HG03378 (cell line): ENCODE results near the gene OLFM2.

Source experiments
- ATAC-seq: cut with Tn5 transposase; IDR thresholded peaks from one replicate; pipeline ENCODE4 v1.9.1; 2021; ENCODE audit warnings: mild to moderate bottlenecking, moderate library complexity; ENCODE audit not compliant: unreplicated experiment

The OLFM2 gene

DNA sequence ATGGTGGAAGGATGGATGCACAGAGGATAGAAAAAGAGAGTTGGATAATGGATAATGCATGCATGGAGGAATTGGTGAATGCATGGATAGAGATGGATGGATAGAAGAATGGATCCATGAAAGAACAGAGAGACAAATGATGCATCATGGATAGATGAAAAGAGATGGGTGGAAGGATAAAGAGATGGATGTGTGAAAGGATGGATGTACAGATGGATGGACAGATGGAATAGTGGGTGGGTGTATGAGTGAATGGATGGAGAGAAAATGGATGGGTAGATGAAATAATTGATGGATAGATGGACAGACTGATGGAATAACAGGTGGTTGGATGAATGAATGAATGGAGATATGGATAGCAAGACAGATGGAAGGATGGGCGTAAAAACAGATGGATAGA is 25.7 kb downstream of the OLFM2 start:
- no peak for ATAC-seq

DNA sequence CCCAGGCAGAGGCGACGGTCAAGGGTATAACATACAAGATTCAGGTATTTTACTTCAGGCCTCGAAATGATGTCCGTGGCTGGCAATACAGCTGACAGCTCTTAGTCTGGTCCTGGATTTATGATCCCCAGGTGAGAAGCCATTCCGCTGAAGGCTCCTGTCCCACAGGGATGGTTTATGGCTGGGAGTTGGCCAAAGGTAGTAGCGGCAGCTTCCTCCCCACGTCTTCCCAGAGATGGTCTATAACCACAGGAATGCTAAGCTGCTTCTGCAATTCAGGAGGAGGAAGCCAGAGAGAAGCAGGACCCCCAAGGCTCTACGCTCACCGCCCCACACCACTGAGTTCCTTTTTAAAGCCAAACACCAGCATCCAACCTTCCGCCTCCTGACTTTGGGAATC is 27.1 kb downstream of the OLFM2 start:
- ATAC-seq = no peak

DNA sequence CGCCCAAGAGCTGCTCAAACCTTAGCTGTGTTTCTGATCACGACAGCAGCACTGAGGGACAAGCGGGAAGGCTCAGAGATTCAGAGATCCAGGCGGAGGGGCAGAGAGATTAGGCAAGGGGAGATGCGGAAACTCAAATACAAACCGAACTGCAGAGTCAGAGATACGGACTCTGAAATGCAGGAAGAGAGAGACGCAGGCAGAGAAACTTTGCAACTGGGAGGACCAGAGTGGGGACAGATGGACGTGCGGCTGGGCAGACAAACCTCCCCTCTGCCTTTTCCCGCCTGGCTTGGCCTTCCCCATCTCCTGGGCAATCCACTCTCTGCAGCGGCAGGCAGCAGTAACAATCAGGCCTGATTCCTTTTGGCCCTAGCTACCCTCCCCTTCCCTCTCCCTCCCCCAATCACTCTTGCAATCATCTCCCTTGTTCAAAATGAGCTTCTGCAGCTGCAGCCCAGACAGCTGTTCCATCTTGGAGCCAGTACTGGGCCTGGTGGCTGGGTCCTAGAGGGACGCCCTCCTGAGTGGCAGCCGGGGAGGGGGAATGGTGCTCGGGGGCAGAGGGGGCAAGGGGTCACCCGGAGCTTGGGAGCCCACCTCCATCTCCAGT is 29.7 kb downstream of the OLFM2 start:
- ATAC-seq = no peak

DNA sequence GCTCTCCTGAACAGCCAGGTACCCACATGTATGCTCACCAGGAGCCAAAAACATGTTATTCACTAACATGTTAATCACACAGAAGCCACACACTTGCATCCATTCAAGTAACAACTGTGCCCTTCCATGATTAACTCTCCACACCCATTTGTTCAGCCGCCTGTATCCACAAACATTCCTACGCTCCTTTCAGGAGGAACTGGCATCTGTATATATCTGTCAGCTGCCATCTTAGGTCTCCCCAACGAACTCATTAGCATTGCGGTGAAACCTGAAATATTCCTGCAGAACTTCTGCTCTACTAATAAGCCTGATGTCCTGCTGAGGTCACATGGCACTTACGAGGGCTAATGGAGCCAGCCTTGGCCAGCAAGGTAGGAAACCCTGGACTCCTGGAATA is 33.0 kb downstream of the OLFM2 start:
- ATAC-seq = no peak

DNA sequence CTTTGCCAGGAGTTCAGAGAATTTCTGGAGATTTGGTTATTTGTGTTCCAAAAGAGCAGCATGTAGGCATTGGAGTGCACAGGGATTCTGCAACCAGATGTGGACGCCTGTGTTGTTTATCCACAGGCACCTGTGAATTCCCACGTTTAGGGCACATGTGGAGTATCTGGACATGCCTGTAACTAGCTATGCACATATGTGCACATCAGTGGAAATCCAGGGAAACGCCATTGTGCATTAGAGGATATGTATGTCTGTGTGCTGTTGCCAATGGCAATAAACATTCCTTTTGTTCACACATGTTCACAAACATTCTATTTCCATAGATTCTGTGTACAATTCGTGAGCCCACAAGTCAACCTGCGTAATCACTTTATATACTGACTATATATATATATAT is 34.7 kb downstream of the OLFM2 start:
- no peak for ATAC-seq

DNA sequence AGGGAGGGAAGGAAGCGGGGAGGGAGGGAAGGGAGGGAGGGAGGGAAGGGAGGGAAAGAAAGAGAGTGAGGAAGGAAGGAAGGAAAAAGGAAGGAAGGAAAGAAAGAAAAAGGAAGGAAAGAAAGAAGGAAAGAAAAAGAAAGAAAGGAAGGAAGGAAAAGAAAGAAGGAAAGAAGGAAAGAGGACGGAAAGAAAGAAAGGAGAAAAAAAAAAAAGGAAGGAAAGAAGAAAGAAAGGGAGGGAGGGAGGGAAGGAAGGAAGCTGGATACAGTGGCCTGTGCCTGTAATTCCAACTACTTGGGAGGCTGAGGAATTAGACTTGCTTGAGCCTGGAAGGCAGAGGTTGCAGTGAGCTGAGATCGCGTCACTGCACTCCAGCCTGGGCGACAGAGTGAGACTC is 35.3 kb downstream of the OLFM2 start:
- ATAC-seq = no peak

DNA sequence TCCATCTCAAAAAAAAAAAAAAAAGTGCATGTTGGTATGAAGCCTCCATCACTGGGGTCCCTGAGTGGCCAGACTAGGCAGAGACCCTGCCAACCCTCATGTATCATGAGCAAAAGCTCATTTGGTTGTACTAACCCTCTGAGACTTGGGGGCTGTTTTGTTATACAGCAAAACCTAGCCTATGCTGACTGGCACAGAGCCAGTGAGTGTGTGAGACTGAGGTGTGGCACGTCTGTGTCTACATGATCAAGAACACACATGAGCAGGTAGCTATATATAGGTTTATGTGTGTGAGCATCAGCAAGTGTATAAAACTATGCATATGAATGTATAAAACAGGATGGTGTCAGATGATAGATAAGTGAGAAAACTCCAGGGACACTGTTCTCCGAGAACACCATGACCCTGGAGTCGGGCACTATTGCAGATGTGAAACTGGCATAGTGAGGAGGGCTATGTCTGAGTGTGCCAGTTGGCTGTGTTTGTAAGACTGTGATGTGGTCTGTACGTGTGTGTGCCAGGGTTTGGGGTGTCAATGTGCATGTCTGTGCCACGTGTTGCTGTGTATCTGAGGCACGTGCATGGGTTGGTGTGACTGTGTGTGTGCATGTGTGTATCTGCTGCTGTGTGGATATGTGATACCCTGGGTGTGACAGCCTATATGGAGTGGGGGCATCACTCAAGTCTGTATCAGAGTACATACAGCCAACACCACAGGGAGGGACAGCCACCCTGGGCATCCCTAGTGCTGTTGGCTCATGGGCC is 44.5 kb downstream of the OLFM2 start:
- ATAC-seq = no peak

DNA sequence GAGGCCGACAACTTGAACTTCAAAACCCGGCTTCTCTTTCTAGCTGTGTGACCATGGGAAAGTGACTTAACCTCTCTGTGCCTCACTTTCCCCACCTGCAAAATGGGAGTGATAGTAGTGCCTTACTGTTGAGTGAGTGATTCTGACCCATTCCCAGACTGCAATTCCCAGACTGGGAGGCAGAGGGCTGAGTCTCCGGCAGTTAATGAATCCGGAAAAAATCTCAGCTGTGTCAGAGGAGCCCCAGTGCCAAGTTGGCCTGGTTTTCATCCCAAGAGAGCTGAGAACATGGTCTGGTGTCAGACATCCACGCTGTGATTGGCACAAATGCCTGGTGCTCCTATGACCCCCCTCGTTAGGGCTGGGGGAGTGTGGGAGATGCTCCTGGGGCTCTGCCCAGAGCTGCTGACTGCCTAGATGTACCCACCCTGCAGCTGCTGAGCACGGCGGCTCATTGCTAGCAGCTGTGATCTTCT is 51.2 kb downstream of the OLFM2 start:
- no peak for ATAC-seq

DNA sequence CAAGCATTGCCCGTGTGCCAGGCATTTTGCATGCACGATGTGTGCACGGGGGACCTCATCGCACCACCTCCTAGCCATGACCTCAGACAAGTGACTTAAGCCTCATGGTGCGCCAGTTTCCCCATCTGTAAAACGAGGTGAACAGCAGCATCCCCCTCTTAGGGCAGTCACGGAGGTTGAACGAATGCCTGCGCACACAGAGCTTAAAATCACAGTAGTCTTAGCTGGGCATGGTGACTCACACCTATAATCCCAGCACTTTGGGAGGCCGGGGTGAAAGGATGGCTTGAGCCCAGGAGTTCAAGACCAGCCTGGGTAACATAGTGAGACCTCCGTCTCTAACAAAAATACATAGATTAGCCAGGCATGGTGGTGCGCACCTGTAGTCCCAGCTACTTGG is 52.6 kb downstream of the OLFM2 start:
- ATAC-seq = no peak

DNA sequence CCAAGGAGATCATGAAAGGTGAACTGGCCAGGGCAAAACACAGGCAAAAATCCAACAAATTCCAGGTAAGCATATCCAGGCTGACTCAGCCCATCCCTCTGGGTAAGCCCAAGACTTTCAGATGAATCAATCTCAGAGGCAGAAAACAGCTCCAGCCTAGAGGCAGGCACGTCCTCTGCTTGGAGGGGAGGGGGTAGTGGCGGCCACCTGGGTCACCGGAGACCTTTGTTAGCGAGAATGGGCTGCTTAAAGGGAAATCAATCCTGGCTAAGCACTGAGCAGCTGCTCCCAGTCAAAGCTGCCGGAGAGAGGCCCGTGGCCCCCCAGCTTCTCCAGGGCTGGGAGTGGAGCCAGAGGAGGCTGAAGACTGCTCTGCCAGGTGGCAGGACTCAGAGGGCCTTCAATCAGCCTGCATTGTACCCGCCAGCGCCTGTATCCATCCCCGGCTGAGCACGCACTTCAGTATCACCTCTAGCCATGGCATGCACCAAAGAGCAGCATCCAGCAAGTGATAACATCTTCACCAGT is 53.0 kb downstream of the OLFM2 start:
- no peak for ATAC-seq

DNA sequence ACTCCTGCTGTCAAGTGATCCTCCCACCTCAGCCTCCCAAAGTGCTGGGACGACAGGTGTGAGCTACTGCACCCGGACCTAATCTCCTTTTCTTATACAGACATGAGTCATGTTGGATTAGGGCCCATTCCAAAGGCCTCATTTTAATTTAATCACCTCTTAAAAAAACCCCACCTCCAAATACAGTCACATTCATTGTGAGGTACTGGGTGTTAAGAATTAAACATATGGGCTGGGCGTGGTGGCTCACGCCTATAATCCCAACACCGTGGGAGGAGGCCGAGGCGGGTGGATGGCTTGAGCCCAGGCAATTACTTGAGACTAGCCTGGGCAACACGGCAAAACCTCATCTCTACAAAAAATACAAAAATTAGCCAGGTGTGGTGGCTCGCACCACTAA is 54.6 kb downstream of the OLFM2 start:
- no peak for ATAC-seq

DNA sequence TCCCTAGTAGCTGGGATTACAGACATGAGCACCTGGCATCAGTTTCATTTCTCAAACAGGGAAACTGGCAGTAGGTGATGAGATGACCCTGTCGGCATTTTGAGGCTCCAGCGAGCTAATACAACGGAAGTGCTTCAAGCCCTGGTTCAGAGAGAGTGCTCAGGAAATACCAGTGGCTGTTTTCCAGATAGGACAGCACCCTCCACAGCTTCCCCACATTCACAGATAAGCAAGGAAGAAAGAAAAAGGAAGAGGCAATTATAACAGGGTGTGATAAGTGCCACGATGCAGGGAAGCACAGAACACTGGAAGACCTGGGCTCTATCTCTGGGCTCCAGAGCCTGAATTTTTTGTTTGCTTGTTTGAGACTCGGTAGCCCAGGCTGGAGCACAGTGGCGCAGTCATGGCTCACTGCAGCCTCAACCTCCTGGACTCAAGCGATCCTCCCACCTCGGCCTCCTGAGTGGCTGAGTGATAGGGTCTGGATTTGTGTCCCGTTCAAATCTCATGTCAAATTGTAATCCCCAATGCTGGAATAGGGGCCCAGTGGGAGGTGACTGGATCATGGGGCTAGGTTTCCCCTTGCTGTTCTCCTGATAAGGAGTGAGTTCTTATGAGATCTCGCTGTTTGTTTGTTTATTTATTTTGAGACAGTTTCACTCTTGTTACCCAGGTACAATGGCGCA is 57.7 kb downstream of the OLFM2 start:
- ATAC-seq = no peak

DNA sequence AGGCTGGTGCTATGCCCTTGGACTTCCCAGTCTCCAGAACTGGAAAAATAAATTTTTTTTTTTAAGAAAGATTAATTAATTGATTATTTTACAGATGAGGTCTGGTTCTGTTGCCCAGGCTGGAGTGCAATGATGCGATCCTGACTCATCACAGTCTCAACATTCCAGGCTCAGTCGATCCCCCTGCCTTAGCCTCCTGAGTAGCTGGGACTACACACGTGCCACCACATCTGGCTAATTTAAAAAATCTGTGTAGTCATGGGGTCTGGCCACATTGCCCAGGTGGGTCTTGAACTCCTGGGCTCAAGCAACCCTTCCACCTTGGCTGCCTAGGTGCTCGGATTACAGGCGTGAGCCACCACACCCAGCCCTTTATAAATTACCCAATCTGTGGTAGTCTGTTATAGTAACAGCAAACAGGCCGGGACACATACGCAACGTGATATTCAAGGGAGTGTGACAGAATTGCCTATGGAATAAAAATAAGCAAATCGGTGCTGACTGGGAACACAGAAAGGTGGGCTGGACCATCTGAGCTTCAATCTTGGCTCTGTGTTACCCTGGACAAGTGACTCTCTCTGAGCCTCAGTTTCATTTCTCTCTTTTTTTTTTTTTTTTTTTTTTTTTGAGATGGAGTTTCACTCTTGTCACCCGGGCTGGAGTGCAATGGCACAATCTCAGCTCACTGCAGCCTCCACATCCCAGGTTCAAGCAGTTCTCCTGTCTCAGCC is 58.4 kb downstream of the OLFM2 start:
- no peak for ATAC-seq

DNA sequence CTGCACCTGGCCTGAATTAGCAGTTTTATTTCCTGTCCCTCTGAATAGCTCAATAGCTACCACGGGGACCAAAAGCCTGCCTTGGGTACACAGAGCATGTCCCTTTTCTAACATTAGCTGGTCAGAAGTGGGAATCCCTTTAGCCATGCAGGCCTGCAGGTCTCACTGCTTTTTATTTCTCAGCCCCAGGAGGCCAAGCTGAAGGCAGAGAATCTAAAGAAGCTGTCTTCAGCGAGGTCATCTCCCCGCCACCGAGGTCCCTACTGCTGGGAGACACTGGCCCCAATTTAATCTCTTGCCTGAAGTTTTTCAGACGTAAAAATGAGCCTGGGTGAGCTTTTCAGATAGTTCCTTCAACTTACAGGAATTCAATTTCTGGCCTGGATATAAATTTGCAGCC is 60.5 kb downstream of the OLFM2 start:
- ATAC-seq = no peak

DNA sequence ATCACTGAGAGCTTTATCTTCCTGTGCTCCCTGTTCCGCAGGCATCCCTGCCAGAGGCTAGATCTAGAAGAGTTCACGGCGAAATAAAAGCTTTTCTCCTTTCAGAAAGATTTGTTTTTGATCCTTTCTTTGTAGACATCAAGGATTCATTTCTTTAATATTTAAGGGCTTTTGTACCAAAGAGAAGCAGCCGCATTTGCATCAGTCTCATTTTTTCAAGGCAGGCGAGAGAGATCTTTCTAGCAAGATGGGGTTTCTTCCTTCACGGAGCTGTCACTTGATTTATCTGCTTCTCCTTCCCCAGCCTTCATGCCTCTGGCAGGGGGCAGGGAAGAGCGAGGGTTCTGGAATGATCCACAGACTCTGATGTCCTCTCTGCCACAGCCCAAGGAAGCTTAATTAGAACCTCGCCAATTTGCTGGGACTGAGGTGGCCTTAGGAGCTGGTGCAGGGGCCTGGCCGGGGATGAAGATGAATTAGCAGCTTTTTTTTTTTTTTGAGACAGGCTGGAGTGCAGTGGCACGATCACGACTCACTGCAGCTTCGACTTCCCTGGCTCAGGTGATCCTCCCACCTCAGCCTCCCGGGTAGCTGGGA is 61.2 kb downstream of the OLFM2 start:
- no peak for ATAC-seq

DNA sequence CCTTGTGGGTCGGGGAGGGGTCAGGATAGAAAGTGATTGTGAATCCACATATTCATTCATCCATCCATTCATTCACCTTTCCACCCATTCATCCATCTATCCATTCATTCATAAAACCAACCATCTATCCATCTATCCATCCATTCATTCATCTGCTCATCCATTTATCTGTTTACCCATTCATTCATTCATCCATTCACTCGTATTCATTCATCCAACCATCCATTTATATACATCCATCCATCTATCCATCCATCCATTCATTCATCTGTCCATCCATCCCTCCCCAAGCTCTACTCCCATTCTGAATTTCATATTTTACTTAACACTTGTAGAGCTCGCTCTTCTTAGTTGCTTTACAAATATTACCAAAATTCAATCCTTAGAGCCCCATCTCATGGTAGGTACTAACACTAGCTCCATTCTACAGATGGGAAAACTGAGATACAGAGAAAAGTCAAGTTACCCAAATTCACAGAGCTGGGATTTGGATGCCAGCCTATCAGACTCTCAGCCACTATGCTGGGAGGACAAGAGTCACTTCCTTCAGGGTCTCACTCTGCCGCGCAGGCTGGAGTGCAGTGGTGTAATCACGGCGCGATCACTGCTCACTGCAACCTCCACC is 63.6 kb downstream of the OLFM2 start:
- no peak for ATAC-seq

DNA sequence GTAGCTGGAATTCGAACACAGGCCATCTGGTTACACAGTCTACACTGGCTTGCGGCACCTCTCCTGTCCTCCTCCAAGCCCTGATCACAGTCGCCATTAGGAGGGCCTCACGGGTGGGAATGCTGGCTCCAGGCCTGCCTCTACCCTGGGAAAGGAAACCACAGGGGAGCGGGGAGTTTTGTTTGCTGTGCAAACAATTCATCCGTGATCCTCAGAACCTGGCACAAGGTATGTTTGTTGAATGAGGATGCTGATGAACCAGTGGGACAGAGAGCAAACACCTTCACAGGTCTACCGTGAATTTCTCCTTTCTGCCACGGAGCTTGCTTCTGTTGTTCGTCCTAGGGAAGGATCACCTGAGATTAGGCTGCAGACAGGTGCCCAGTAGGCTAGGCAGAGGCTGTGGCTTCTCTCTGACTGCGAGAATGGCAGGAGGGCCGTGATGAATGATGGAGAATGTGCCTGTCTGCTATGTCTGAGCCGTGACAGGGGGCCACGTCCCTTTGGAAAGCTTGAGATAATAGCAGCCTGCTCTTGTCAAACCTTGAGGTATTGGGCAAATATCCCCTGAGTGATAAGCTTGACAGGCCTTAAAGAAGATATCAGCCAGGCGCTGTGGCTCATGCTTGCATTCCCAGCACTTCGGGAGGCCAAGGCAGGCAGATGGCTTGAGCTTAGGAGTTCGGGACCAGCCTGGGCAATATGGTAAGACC is 64.5 kb downstream of the OLFM2 start:
- ATAC-seq = no peak

DNA sequence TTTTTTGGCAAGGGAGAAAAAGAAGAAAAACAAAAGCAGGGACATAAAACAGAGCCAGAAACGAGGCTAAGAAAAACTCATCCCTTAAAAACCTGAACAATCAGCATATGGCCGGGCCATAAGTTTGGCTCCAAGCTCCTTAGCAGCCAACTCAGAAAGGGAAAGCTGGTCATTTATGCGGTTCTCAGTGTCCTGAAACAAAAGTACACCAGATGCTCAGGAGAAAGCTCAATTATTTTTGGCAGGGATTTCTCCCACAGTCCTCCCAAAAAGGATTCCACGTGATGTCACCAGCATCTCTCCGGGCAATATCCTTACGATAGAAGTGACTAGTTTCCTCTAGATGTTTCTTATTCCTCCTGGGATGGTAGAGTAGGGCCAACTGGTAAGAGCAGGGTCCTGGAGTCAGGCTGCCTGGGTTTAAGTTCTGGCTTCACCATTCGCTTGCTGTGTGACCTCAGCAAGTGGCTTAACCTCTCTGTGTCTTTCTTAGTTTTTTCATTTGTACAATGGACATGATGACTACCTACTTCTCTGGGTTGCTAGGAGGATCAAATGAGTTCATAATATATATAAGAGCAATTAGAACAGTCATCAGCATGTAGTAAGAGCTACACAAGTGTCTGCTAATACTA is 67.2 kb downstream of the OLFM2 start:
- ATAC-seq = no peak
